Measurements from ENCODE around the gene PRTG. TPM values are rescaled to one million over a fixed set of nuclear protein-coding genes. Genes with fewer than 3 reads are reported as not detected.
"Not testable (repeated sequence)": the region's sequence is repeated elsewhere in the genome, so short reads cannot be mapped to it uniquely, and the experiment has no call there.

The PRTG gene
- total RNA-seq, 1 donor from 2014 or later = 3.0 TPM

DNA sequence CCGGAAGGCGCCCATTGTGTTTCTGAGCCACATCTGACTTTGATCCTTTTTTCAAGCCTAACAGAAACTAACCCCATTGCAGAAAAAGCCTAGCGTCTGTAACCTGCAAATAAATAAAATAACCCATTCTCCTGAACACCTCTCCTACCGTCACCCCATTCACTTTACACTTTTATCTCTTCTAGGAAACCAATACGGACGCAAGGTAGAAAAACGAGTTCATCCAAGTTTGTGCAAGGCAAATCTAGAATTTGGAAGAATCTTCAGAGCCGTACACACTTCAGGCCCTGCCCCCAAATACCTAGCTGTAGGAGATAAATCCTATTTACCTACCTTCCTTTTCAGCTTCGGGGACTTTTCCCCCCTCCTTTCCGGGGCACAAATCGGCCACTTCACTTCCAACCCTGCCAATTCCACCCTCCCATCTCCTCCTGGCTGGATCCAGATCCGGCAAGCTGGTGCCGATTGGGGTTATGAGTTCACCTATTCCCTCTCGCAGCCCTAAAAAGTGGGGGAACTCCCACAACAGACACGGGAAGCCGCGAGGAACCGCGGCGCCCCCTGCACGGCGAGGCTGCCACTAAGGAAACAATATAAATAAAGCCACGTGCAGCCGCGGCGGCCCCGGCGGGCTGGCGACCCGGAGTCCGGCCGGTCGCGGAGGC, 987 bp downstream of the PRTG start:
- no peak for DNase-seq

DNA sequence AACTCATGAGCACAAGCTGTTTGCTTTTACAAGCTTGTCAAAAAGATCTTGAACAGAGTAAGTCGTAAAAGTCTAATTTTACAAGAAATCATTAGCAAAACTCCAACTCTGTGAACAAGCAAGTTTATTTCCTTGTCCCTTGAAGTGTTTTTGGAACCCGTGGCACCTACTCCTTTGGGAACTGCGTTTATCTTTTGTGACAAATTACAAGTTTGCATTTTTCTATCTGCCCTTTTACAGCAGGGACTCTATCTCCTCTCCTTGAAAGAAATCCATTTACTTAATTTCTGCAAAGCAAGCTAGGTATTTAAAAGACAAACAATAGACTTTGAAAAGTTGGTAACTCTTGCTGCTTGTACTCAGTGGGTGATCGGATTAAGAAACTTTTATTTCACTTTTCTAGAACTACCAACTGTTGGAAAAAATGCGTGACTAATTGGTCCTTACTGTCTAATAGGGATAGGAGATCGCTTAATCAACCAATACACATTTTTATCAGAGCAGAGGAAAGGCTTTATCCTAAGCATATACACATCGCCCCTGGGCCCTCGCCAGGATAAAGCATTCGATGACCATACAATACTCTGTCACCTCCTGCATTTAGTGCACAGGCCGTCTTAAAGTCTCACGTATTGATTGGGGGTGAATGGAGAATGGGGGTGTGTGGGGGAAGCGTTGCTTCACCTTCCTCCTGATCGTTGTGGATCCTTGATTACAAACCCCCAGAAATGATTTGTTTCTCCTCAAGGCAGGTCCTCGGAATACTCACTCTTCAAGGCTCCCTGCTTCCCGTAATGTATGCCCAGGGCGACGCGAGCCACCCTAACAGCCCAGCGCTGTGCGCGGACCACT, 1.7 kb downstream of the PRTG start:
- DNase-seq = no peak

DNA sequence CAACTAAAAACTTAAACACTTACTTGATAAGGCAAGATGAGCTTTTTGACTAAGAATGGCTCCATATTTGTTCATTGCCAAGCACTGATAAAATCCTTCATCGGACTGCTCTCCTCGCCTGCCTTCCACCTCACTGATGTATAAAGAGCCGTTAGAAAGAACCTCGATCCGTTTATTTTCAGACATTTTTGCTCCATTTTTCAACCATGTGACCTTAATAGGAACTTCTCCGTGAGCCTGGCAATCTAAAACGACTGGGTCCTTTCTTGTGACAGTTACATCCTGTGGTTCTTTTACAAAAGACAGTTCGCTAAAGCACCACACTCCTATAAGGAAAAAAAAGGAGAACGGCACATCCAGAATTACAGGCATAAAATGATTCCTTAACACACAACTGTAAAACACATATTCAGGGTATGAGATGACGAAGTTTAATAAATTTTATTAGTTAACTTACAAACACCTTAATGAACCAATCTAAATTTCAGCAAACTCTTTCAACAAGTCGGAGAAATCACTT, 2.5 kb downstream of the PRTG start:
- no peak for DNase-seq

DNA sequence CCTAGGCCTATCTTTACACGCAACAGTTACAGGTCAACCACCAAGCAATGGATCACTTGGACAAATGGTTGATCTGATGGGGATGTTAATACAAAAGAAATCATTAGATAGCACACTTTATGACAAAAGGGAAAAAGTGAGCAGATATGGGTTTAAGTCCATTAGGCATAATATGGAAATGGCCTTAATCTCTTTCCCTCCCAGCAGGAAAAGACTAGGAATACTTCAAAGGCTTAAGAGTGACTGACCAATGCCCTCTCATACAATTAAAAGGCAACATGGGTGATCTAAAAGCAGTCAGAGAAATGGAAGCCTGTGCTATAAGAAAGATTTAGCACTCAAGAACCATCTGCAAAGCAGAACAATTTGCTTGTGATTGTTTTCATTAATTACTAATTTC, 3.3 kb downstream of the PRTG start:
- DNase-seq = no peak

DNA sequence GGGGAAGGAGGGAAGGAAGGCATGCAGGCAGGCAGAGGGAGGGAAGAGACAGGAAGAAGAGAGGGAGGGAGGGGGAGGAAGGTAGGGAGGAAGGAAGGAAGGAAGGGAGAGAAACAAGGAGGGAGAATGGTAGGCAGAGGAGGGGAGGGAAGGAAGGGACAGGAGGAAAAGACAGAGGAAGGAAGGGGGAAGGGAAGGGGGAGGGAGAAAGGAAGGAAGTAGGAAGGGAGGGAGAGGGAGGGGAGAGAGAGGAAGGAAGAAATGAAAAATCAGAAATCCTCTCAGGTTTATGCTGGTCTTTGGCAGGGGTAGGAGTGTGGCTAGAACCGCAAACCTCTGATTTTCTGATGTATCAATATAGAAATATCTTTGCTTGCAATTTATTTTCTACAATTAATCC, 4.2 kb downstream of the PRTG start:
- DNase-seq = no peak

DNA sequence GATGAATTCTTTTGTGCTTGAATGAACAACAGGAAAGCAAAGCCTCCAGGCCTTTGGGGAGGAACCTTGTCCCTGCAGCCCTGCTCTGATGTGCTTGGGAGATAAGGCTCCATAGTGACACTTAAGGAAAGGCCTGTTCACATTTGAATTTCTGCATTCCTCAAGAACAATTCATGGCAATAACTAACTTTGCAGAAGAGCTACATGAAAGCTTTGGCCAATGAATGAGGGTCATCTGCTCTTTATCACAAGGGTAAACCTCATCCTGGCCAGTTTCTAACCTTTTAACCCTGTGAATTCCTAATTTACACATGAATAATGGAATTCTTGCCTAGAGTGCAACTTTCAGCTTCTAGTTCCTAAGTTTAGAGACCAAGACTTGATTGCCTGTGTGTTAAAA, 5.6 kb downstream of the PRTG start:
- no peak for DNase-seq

DNA sequence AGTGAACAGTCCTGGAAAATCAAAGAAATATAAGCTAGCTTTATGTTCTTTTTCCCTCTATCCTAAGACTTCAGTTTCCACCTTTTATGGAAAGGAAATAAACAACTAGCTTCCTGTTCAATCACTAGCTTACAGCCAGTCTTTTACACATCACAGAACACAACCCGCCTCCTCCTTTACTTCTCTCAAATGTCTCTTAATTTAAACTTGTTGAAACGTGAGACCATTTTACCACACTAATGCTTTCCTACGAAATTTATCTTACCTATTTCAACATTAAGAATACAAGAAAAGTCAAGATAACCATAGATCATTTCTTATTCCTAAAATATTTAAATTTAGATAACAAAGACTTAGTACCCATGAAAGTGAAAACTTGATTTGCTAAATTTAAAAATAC, 6.2 kb downstream of the PRTG start:
- DNase-seq = no peak

DNA sequence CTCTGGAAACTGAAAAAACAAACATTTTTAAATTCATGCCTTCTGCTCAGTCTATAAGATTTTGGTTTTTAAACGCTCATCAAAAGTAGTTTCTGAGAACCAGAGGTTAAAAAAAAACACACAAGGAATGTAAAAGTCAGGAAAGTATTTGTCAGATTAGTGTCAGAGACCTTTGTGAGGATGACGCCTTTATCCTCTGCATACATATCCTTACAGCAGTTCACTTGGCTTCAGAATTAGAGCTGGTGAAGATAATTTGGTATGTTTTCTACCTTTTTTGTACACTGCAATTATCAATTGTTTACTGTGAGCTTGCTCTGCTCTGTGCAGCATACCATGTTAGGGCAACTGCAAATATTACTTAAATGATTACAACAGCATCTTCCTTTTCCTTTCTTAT, 8.3 kb downstream of the PRTG start:
- DNase-seq = no peak

DNA sequence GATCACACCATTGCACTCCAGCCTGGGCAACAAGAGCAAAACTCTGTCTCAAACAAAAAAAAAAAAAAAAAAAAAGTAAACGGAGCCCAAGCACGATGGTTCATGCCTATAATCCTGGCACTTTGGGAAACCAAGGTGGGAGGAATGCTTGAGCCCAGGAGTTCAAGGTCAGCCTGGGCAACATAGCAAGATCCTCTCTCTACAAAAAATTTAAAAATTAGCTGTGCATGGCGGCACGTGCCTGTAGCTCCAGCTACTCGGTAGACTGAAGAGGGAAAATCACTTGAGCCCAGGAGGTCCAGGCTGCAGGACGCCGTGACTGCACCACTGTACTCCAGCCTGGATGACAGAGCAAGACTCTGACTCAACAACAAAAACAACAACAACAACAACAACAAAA, 9.5 kb downstream of the PRTG start:
- DNase-seq = not testable (repeated sequence)

DNA sequence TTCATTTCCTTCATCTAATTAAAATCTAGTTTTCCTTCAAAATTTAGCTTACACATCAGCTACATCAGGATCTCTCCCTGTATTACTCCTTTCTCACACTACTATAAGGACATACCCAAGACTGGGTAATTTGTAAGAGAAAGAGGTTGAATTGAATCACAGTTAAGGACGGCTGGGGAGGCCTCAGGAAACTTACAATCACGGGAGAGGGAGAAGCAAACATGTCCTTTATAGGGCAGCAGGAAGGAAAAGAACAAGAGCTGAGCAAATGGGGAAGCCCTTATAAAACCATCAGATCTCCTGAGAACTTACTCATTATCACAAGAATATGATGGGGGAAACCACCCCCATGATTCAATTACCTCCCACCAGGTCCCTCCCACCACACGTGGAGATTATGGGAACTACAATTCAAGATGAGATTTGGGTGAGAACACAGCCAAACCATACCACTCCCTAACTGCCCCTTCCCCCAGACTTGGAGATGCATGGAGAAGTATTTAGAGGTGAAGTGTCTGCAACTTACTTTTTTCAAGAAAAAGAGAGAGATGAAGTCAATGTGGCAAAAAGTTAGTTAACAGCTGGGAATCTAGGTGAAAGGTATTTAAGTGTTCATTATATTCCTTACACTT, 21.3 kb downstream of the PRTG start:
- no peak for DNase-seq

DNA sequence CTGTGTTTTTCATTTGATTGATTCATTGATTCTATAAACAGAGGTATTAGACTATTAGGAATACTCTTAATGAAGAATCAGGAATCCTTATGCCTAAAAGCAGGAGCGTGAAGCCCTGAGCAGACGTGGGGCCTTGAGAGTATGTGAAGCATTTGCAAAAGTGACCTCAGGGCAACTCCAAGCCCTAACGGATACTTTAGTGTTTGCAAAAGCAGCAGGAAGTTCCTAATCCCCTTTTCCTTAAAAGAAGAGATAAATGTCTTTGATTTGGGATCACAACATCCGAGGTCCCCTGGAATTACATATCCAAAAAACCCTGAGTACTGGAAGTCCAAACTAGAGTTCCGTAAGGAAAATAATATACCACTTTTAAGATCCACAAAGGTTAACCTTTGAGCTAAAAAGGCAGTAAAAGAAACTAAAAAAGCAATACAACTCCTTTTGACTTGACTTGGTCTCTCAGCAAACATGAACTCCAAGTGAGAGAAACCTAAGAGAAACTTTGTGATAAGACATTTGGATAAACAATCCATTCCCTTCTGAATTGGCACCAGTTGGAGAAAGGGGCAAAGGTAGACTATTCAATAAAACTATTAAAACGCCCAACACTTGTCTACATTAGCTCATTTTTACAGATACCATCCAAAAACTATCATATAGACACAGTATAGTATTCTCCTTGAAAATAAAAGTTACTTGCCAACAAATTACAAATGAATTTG, 27.4 kb downstream of the PRTG start:
- DNase-seq = no peak

DNA sequence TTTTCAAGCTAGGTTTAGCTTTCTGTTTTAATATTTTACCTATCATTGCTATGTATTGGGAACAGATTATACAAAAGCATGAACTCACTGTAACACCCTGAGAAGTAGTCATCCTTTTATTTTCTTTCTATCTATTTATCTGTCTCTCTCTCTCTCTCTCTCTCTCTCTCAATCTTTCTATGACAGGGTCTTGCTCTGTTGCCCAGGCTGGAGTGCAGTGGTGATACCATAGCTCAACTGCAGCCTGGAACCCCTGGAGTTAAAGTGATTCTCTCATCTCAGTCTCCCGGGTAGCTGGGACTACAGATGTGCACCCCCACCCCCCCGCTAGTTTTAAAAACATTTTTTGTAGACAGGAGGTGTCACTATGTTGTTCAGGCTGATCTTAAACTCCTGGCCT, 28.9 kb downstream of the PRTG start:
- DNase-seq = no peak

DNA sequence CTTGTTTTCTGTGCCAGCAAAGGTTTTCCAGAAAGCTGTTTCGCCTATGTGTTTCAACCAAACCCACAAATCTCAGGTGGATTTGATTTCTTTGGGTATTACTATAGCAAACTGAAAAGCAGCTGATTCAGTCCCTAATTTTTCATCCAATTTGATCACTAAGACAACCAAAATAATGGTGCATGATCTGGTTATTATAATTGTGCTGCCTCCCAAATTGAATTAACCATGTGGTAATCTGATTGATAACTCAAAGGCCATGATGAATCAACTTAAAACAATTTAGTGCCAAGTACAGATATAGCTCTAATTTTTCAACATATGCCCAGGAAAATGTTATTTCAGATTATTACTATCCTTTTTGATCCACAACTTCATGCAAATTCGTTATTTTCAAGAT, 30.6 kb downstream of the PRTG start:
- DNase-seq = no peak

DNA sequence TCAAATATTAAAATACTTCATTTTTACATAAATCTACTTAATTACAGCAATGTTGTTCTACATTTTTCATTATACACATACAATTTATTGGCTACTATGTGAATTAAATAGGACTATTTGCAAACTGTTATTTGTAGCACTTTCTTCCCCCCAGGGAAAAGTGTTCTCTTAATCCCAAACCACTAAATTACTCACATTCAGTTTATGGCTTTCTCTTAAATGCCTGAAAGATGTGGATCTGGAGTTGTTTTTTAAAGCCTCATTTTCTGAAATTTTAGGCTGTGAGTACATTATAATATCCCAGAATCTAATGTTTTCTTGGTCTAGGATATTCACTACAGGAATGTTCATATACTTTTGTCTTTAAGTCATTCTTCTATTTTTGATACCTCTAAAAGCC, 32.7 kb downstream of the PRTG start:
- no peak for DNase-seq

DNA sequence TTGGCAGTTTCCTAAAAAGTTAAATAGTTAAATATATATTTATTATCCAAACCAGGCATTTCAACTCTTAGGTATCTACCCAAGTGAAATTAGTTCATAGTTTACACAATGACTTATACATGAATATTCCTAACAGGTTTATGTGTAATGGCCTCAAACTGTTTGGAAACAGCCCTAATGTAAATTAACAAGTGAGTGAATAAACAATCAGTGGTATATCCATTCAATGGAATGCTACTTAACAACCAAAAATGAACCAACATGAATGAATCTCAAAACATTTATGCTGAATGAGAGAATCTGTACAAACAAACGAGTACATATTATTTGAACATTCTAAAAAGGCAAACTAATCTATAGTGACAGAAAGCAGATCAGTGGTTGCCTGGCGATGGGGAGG, 33.5 kb downstream of the PRTG start:
- DNase-seq = no peak

DNA sequence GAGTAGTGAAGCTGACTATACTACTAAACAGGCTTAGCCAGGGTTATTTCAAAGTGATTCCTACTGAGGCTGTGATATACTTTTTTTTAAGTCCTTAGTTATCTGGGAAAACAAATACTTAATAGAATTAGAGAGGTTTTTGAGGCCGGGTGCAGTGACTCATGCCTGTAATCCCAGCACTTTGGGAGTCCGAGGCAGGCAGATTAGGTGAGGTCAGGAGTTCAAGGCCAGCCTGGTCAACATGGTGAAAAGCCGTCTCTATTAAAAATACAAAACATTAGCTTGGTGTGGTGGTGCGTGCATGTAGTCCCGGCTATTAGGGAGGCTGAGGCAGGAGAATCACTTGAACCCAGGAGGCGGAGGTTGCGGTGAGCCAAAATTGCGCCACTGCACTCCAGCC, 34.2 kb downstream of the PRTG start:
- DNase-seq = no peak

DNA sequence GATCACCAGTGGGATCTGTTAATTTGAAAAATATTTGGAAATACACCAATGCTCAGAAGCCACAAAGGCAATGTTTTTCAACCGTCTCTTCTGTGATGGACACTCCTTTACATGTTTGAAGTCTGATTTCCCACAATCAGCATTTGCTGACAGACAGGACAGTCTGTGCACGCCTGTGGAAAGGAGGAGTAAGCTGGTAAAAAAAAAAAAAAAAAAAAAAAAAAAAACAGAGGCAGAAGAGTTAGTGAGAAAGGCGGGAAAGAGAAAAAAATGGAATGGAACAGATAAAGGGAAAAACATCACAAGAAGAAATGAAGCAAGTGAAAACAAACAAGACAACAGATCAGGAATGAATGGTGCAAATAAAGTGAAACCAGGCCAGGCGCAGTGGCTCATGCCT, 35.0 kb downstream of the PRTG start:
- no peak for DNase-seq

DNA sequence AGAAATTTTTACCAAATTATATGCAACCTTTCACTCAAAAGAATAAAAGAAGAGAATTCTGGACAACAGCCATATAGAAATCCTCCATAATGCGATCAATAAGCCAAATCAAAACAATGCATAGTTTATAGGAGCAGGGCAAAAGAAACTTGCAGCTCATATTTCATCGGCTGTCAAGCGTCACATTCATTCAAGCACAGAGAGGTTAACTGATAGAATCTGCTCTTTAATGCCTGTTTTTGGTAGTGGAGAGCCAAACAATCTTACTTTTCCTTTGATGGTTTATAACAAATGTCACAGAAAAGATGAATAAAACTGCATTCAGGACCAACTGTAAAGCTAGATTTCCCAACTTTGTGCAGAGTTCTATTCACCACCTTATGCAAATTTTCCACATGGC, 35.4 kb downstream of the PRTG start:
- DNase-seq = no peak

DNA sequence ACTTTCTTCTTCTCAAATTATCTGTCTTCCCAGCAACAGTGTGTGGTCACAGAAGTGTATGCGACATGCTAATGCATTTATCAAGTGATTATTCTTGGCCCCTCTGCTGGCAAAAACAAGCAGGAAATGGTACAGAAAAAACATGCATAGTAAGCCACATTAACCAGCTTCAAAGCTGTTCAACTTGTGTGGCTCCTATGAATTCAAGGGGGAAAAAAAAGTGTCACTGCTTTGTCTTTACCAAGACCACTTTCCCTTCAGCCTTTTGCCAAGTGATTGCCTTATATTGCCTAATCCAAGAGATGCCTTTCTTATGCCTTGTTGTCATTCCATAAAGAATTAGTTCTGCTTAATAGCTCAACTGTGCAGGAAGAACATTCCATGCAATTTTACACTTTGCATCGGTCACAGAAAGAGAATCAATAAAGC, 39.1 kb downstream of the PRTG start:
- no peak for DNase-seq

DNA sequence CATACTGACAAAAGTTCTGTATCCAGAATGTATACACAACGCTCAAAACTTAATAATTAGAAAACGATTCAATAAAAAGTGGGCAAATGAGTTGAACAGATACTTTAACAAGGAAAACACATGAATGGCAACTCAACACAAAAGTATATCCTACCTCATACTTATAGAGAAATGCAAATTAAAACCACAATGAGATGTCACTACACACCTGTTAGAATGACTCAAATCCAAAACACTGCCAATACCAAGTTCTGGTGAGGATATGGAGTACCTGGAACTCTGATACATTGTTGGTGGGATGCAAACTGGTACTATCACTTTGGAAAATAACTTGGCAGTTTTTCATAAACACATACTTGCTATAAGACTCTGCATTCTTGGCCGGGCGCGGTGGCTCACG, 42.1 kb downstream of the PRTG start:
- no peak for DNase-seq

DNA sequence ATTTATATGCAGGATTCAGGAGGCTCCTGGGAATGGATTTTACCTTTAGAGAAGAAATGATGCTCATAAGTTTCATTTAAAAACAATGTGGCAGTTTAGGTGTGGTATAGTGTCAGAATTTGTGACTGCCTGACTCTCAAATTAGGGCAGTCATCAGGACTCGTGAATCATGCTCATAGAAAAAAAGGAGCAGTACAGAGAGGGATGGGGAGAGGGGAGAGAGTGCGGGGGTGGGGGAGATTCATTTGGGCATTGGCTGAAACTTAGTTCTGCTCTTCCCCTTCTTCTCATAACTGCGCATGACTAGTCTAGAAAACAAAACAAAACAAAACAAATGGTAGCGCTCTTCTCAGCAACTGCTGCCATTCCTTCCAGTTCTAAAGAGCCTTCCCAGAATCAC, 44.3 kb downstream of the PRTG start:
- DNase-seq = no peak

DNA sequence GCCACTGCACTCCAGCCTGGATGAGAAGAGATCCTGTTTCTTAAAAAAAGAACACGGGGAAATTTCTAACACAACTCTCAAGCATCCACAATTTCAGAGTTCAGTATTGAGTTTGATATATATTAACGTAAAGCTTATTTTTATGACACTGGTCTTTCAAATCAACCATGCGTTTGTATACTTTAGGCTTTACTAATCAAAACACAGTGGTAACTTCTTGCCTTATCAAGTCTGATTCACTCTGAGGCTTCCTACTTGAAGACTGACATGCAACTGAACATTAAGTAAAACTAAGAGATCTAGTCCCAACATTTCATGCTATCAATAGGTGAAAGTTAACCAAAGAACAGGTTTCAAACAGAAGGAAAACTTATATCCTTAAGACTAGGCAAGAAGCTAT, 46.7 kb downstream of the PRTG start:
- no peak for DNase-seq

DNA sequence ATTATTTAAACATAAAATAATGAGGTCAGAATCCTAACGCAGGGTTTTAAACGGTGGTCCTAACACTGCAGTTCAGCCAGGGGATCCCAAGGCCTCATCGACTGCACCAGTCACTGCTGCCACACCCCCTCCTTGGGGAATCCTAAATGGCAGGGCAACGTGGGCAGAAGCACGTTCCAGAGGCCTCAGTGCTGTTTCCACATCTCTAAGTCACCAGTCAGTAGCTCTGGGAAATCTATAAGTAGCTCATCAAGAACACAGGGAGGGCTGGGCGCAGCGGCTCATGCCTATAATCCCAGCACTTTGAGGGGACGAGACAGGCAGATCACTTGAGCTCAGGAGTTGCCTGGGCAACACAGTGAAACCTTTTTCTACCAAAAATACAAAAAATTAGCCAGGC, 47.5 kb downstream of the PRTG start:
- no peak for DNase-seq

Measured in occipital lobe (tissue), 2 donors.